GM12873 (cell line): Measurements from ENCODE around the gene DSG2.

ENCODE experiments used
- CTCF ChIP-seq: IDR thresholded peaks from 2 replicates; pipeline ENCODE4 v1.5.1; 2012; ENCODE audit warnings: low read depth, mild to moderate bottlenecking, moderate library complexity, low read length, control low read depth; ENCODE audit not compliant: insufficient read depth; ENCODE audit errors: missing control alignments

The DSG2 gene

DNA sequence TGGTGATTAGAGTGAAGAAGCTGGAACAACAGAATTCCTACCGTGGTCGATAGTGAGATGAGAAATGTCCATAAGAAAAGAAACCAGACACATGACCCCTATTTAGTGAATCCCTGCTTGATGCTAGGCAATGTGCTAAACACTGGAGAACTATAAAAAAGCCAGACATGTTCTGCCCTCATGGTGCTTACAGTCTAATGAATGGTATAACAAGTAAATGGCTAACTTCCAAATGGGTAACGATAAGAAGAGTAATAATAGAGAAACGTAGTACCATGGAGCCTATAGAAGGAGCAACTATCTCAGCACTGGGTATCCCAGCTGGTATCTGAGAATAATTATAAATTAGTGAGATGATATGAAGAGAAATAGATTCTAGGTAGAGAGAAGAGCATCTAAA is 5.0 kb downstream of the DSG2 start:
- no peak for TF ChIP-seq CTCF

GRCh38 chr18:31504455-31505147 is 6.6 kb downstream of the DSG2 start:
- no peak for TF ChIP-seq CTCF

GRCh38 chr18:31505156-31505555 is 7.2 kb downstream of the DSG2 start:
- no peak for TF ChIP-seq CTCF

DNA sequence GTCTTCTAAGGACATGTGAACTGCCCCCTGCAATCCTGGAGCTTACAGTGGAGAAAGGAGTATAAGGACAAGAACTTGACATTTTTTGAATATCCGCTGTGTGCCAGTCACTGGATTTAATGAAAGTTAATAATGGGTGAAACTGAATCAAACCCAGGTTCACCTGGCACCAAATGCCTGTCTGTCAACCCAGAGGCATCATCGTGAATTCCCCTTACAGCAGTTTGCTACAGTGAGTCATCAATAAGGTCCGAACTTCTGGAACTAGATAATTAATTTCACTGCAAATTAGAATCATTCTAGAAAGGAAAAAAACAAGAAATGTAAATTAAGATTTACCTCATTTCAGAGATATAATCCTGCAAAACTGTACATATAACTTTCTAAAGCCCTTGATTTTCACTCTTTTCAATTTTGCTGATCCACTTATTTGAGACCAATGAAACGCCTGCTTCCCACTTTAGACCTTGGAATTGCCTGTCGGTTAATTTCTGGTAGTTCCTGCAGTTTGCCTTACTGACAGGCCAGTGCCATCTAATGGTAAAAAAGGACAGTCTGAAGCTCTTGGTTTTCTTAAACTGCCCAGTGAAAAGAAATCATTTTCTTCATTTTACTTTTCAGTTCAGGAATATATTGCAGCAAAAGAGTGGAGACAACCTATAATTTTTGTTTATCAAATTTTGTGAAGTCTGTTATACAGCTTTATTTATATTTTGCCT is 8.2 kb downstream of the DSG2 start:
- no peak for TF ChIP-seq CTCF

GRCh38 chr18:31508781-31509180 is 10.8 kb downstream of the DSG2 start:
- no peak for TF ChIP-seq CTCF

GRCh38 chr18:31509571-31509970 is 11.6 kb downstream of the DSG2 start:
- no peak for TF ChIP-seq CTCF

- TF ChIP-seq CTCF: no peak
Measured at GRCh38 chr18:31510319-31510718, 12.3 kb downstream of the DSG2 start.
